H1 (cell line): ENCODE results near the gene FGFRL1. TPM values are rescaled to one million over a fixed set of nuclear protein-coding genes. Genes with fewer than 3 reads are reported as not detected.

ENCODE experiments used
- CTBP2 ChIP-seq: IDR thresholded peaks from 2 replicates; pipeline ENCODE4 v1.7.0; 2011; ENCODE audit warnings: borderline replicate concordance, mild to moderate bottlenecking, moderate library complexity, mixed read lengths, low read length; ENCODE audit not compliant: insufficient read depth, insufficient read length
- HDAC2 ChIP-seq, 2 experiments: fragments of 300-600 bp in 1 of 2; sonication (generic) in 1 of 2; IDR thresholded peaks; 2 replicates each; pipeline ENCODE4 v1.6.1; 2011 to 2012; ENCODE audit warnings: low read depth in 2 of 2, low read length in 2 of 2, mild to moderate bottlenecking in 2 of 2, moderate library complexity in 2 of 2, borderline replicate concordance in 1 of 2, inconsistent platforms in 1 of 2
- NANOG ChIP-seq: IDR thresholded peaks from 2 replicates; pipeline ENCODE4 v1.6.1; 2011; ENCODE audit warnings: low read length, low read depth, mild to moderate bottlenecking, inconsistent platforms; ENCODE audit not compliant: insufficient read depth, poor library complexity, severe bottlenecking
- SUZ12 ChIP-seq: fragments of 200-600 bp; sonication (generic); IDR thresholded peaks from 2 replicates; pipeline ENCODE4 v1.6.1; 2012; ENCODE audit warnings: mild to moderate bottlenecking, inconsistent platforms, low read length, moderate library complexity, mixed read lengths
- polyA plus RNA-seq, 7 experiments: library from polyadenylated mRNA; depleted of rRNA in 3 of 7; stranded (reverse) in 5 of 7; unstranded in 2 of 7; fragments of >200 nt in 5 of 7; fragments of 200-250 nt in 2 of 7; gene quantifications; 1 replicate in 5 of 7; 2 replicates in 1 of 7; 4 replicates in 1 of 7; pipeline versions ENCODE4 v1.2.1 to v1.2.3, GENCODE V29; 2011 to 2013; ENCODE audit warnings: missing spikeins in 2 of 7, mixed read lengths in 2 of 7
- total RNA-seq: library from RNA; stranded (reverse); fragmentation: NEBNext Ultra II Directional; extraction: Animal tissue kit (Norgen Biotek cat#: 25700); gene quantifications from 2 replicates; pipeline ENCODE4 v1.2.1, GENCODE V29; 2021
- TF ChIP-seq, protein P1 (sequence below): IDR thresholded peaks from 2 replicates; pipeline ENCODE4 v1.6.1; 2012; ENCODE audit warnings: inconsistent platforms
- TF ChIP-seq, protein P2 (sequence below): IDR thresholded peaks from 2 replicates; pipeline ENCODE4 v1.6.1; 2011; ENCODE audit warnings: low read length, improper control_type of control experiment

The FGFRL1 gene
- total and polyA plus RNA-seq, 2 of the 8 experiments (the other 6 are each of a cell fraction or from before 2014, with no cell fraction given) = 18.9 to 34.6 TPM

- TF ChIP-seq HDAC2 (IDR thresholded peaks at IDR 0.05; ENCODE audit: borderline replicate concordance in 1 of 2, low read depth in 2 of 2, low read length in 2 of 2) (no peak), SUZ12 (peak; percentile 16; the same call in 1 of the 2 replicates), NANOG (no peak), CTBP2 (no peak)
- TF ChIP-seq, protein P1, sequence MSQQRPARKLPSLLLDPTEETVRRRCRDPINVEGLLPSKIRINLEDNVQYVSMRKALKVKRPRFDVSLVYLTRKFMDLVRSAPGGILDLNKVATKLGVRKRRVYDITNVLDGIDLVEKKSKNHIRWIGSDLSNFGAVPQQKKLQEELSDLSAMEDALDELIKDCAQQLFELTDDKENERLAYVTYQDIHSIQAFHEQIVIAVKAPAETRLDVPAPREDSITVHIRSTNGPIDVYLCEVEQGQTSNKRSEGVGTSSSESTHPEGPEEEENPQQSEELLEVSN = no peak
- TF ChIP-seq, protein P2, sequence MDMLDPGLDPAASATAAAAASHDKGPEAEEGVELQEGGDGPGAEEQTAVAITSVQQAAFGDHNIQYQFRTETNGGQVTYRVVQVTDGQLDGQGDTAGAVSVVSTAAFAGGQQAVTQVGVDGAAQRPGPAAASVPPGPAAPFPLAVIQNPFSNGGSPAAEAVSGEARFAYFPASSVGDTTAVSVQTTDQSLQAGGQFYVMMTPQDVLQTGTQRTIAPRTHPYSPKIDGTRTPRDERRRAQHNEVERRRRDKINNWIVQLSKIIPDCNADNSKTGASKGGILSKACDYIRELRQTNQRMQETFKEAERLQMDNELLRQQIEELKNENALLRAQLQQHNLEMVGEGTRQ = 0 out of 2 replicates have a peak, but pooled peaks have one; percentile 28
- TF ChIP-seq, all 59 proteins: peak for 5
These were observed 26.1 kb upstream of the FGFRL1 start (continued) for GRCh38 chr4:985123-985830.
